ENCODE results near the gene LTBP2. TPM values are rescaled to one million over a fixed set of nuclear protein-coding genes. Genes with fewer than 3 reads are reported as not detected.

LTBP2 gene
- total and polyA plus RNA-seq, 2 of the 8 experiments (the other 6 are each of a cell fraction or from before 2014, with no cell fraction given): 0.48 to 0.89 TPM

- ChIA-PET POLR2A (ENCODE audit: partially characterized antibody) (interaction anchor here (0.9 to 1.3 kb wide), 4 partner anchors 9 to 183 kb away, joined by 3 to 4 read pairs (median 4); no protein-coding TSS in a partner anchor), CTCF (ENCODE audit: partially characterized antibody) (interaction anchor here (0.5 to 18.2 kb wide), 7 partner anchors 13 to 354 kb away, joined by 3 to 181 read pairs (median 3); no protein-coding TSS in a partner anchor)
- DNase-seq (ENCODE audit: low read depth in 1 of 2, low spot score in 2 of 2) (peak in 1 of 2 experiments; percentile 39), FAIRE-seq (no peak)
- WGBS, 2 experiments (ENCODE audit: extremely low coverage in 1 of 2, insufficient coverage in 1 of 2, insufficient read length in 1 of 2, insufficient replicate concordance in 2 of 2, low coverage in 1 of 2, low lambda C conversion rate in 2 of 2, missing lambda C conversion rate in 1 of 2): 94% methylated on average over 2 of the region's 2 CpGs; no CpG with 5 or more reads in 1 of the 2 experiments
- no peak overlapping the region for H3K14ac ChIP-seq (ENCODE audit: insufficient read length)
- H2BK20ac ChIP-seq (ENCODE audit: low read length): no peak overlapping the region
- no peaks in the 10 kb centered on the region for H3K36me3 ChIP-seq (ENCODE audit: control insufficient read depth in 2 of 4, insufficient read depth in 4 of 4, low read length in 3 of 4)
- no peak overlapping the region for H3K18ac ChIP-seq (ENCODE audit: extremely low read depth, low read length)
- H3K79me2 ChIP-seq (ENCODE audit: control insufficient read depth in 1 of 2, insufficient read depth in 2 of 2, low read length in 2 of 2): no peaks in the 10 kb centered on the region
- no peak overlapping the region for H2BK15ac ChIP-seq (ENCODE audit: low read length)
- no peak overlapping the region for H2BK5ac ChIP-seq (ENCODE audit: low read depth, low read length)
- H3K4me2 ChIP-seq (ENCODE audit: insufficient read depth in 1 of 2, low read depth in 2 of 2, low read length in 2 of 2): no peak overlapping the region
- no peaks in the 10 kb centered on the region for H4K20me1 ChIP-seq (replicated peaks in 1 of 2; ENCODE audit: control insufficient read depth in 1 of 2, insufficient read depth in 2 of 2, low read length in 2 of 2)
- no peak overlapping the region; the same call in 1 of the 2 replicates for H4K8ac ChIP-seq (ENCODE audit: extremely low read depth, insufficient read depth, low read length)
- no peak overlapping the region for H3K27ac ChIP-seq (ENCODE audit: low read depth, low read length)
- no peak overlapping the region for H4K5ac ChIP-seq (ENCODE audit: insufficient read length, low read depth, low read length)
- no peak overlapping the region for H3K56ac ChIP-seq (replicated peaks; ENCODE audit: insufficient read length, low read depth, low read length)
- H3K27me3 ChIP-seq (replicated peaks in 1 of 4; ENCODE audit: control insufficient read depth in 3 of 4, extremely low read depth in 1 of 4, insufficient read depth in 3 of 4, low read length in 3 of 4): no peaks in the 10 kb centered on the region
- no peaks in the 10 kb centered on the region for H3K23me2 ChIP-seq (ENCODE audit: low read depth, low read length)
- no peaks in the 10 kb centered on the region for H3K9me3 ChIP-seq (ENCODE audit: insufficient read depth in 2 of 2, low read depth in 1 of 2, low read length in 1 of 2)
- H2AK5ac ChIP-seq (ENCODE audit: low read depth, low read length): no peak overlapping the region
- no peak overlapping the region for H2BK12ac ChIP-seq (ENCODE audit: low read depth, low read length)
- no peak overlapping the region for H2AFZ ChIP-seq (ENCODE audit: low read length)
- no peak overlapping the region for H2BK120ac ChIP-seq (replicated peaks; ENCODE audit: low read depth, low read length)
- no peak overlapping the region for H3K9ac ChIP-seq (replicated peaks in 1 of 4; ENCODE audit: extremely low read depth in 1 of 4, low read depth in 3 of 4, low read length in 3 of 4)
- TF ChIP-seq SIRT6 (IDR thresholded peaks at IDR 0.05; ENCODE audit: low read length) (no peak), RAD21 (IDR thresholded peaks at IDR 0.05 in 1 of 2, conservative IDR thresholded peaks at IDR 0.05 in 1 of 2; ENCODE audit: low read depth in 2 of 2, low read length in 2 of 2) (no peak), TBP (IDR thresholded peaks at IDR 0.05; ENCODE audit: low read depth, low read length) (no peak), RXRA (IDR thresholded peaks at IDR 0.05; ENCODE audit: insufficient read depth, low read depth, low read length) (no peak), CHD1 (IDR thresholded peaks at IDR 0.05; ENCODE audit: low read depth, low read length) (no peak), POLR2A (IDR thresholded peaks at IDR 0.05; ENCODE audit: control extremely low read depth in 1 of 2, low read depth in 2 of 2, low read length in 2 of 2) (no peak), CBX5 (IDR thresholded peaks at IDR 0.05; ENCODE audit: low read depth, low read length) (no peak), BACH1 (IDR thresholded peaks at IDR 0.05; ENCODE audit: low read length) (no peak), PHF8 (conservative IDR thresholded peaks at IDR 0.05; ENCODE audit: low read depth, low read length) (no peak), SP4 (IDR thresholded peaks at IDR 0.05; ENCODE audit: low read length) (no peak), CHD2 (IDR thresholded peaks at IDR 0.05; ENCODE audit: low read length) (no peak), CREB1 (IDR thresholded peaks at IDR 0.05) (no peak)
- TF ChIP-seq, protein P1, sequence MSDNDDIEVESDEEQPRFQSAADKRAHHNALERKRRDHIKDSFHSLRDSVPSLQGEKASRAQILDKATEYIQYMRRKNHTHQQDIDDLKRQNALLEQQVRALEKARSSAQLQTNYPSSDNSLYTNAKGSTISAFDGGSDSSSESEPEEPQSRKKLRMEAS (IDR thresholded peaks at IDR 0.05): no peak
- no peaks in the 10 kb centered on the region for H3K79me1 ChIP-seq (ENCODE audit: low read depth, low read length)
- H3K4me3 ChIP-seq (ENCODE audit: extremely low read depth in 1 of 4, insufficient read depth in 2 of 4, low read depth in 3 of 4, low read length in 4 of 4): no peak overlapping the region
- H3K4me1 ChIP-seq (replicated peaks in 1 of 4; ENCODE audit: control insufficient read depth in 3 of 4, insufficient read depth in 4 of 4, low read length in 3 of 4): no peaks in the 10 kb centered on the region
- H3K4ac ChIP-seq (replicated peaks; ENCODE audit: insufficient read length, low read depth, low read length): no peak overlapping the region
- no peak overlapping the region for H3K23ac ChIP-seq (ENCODE audit: insufficient read length)
- H4K91ac ChIP-seq (replicated peaks; ENCODE audit: insufficient read length, low read length): no peak overlapping the region
Measured at GRCh38 chr14:74465335-74465734, 146.7 kb downstream of the LTBP2 start.

Measured in H1 (cell line).